ENCODE results near the gene ADGRD1.

ADGRD1 gene

DNA sequence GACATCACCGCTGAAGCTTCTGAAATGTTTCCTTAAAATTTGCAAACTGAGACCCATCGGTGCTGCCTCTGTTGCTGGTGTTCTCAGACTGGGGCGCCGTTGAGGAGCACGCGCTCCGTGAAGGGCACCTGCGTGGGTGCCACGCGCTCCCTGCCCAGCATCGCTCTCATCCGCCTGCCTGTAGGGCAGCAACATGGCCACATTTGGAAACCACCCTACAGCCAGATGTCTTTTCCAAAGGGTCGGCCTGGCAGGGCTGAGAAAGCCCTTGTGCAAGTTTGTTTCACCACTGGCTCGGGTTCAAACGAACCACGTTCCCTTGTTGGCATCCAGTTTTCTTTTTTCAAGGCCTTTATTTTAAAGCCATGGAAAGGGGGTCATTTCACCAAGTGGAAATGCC lies 13.9 kb downstream of the ADGRD1 start:
- DNase-seq, result no peak

DNA sequence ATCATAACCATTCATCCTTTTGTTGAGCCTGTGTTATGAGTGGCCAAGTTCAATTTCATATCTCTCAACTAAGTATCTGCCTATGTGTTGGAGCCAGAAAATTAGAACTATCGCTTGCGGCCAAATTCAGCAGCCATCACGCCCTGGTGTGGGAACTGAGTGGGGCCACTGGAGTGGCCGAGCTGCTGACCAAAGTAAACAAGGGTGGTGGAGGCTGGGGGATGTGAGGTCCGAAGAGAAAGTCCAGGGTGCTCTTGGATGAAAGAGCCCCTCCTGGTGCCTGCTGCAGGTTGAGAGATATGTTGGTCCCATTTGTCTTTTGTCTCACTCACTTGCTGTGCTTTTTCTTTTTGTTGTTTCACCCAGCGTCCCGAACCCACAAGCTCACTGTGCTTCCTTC lies 14.9 kb downstream of the ADGRD1 start:
- no peak for DNase-seq

DNA sequence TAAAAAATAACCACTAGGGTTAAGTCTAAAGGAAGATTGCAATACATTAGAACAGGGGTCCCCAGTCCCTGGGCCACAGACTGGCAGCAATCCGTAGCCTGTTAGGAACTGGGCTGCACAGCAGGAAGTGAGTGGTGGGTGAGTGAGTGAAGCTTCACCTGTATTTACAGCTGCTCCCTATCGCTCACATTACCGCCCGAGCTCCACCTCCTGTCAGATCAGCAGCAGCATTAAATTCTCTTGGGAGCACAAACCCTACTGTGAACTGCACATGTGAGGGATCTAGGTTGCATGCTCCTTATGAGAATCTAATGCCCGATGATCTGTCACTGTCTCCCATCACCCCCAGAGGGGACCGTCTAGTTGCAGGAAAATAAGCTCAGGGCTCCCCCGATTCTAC lies 15.5 kb downstream of the ADGRD1 start:
- DNase-seq, result no peak

DNA sequence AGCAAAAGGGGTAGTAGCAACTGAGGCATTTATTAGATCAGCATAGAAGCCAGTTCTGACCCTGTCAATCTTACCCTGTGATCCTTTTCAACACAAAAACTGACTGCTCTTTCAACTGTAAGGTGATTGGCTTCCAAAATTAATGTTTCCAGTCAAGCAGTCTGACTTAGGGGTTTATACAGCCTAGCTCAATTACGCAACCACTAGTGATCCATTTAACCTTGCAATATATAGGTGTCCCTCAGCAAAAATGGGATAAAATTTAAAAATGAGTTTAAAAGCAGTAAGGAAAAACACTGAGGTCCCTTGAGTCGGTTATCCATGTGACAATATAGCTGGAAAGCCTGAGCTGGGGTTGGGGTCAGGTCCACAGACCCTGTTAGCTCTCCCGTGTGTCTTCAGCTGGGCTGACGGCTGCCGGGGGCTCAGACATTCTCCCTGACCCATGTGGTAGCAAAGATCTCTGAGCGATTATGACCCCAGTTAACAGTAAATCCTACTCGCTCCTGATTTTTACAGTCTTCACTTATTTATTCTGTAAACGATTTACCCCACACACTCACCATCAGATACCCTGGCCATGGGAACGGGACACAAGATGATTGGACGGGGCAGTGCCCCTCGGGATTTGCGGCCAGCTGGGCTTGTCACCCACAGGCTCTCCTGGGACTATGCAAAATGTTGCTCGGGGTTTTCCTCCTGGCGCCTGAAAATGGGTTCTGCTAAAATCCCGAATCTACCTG lies 16.6 kb downstream of the ADGRD1 start:
- no peak for DNase-seq

DNA sequence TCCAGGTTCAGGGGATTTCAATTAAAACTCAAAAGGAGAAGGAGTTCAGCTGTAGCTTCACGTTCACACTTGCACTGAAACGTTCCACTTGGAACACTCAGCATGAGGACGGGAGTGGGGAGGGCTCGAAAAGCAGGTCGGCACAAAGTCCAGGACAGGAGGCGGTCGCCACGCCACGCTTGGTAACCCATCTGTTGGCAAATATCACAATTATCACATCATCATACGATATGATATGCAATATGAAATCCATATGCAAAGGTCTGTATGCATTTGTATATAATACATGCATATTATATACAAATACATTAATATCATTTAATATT lies 17.2 kb downstream of the ADGRD1 start:
- DNase-seq, result no peak

DNA sequence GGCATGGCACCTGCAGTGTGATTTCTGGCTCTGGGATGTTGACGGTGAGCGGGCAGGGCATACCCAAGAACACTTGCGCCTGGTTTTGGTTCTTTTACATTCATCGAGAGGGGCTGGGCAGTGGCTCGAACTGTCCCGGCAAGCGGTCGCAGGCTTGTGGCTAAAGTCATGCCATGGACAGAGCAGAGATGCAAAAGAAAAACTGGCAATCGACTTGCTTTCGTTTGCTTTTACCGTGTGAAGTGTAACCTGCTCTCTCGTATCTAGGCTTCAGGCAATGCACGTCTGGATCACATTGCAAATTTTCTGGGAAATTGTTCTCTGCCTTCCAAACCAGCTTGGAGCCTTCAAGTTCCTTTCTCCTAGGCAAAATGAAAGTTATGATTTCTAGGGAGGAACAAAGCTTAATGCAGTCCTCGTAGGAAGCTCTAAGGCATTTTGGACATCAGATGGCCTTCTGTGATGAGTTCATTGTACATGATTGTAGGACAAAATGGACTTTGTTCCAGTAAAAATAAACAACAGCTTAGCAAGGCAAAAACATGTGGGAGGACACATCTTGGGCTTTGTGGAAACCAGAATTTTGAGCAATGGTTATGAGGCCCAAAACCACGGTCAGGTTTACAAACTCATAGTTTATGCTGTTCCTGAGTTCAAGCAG lies 18.3 kb downstream of the ADGRD1 start:
- DNase-seq, result no peak

DNA sequence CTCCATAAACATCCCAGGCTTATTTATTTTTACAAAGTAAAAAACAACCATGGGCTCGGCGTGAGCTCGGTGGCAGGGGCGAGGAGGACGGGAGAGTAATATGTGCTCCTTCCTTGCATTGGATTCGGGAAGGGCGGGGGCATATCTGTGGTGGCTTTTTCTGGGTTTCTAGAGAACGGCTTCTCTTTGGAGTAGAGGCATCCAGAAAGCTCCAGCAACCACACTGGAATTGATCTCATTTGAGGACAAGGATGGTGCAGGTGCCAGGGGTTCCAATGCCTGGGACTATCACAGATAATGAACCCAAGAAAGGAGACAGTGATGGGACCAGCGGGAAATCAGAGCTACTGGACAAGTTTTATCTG lies 18.9 kb downstream of the ADGRD1 start:
- no peak for DNase-seq

DNA sequence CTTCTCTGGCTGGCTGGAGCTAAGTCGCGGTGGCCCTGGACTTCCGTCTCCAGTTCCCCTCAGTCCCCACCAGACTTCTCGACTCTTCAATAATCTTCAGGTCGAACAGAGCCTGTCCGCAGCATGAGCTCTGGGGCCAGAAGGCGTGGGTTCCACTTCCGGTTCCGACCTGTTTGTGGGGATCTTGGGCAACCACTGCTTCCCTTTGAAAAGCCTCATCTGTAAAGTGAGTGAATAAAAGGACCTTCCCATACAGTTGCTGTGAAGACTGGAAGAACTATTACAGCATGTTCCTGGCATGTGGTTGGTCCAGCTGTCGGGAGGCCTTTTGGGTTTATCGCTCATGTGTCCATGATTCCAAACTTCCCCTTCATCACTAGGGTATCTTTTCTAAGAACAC lies 19.4 kb downstream of the ADGRD1 start:
- no peak for DNase-seq

DNA sequence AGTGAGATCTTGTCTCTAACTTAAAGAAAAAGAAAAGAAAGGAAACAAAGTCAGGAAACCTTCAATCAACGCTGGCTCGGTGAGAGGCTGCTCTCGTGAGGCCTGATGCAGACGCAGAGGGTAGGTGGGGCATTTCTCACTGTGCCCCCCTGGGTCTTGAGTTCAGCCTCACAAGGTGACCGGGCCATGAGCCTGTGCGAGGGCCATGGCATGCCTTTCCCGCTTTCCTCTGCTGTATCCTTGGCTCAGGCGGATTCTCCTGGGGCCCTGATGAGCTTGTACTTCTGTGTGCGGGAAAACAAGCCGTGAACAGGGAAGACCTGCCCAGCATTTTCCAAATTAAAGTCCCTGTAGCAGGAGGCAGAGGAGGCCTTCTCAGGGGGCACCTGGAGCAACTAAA lies 20.2 kb downstream of the ADGRD1 start:
- DNase-seq, result no peak

DNA sequence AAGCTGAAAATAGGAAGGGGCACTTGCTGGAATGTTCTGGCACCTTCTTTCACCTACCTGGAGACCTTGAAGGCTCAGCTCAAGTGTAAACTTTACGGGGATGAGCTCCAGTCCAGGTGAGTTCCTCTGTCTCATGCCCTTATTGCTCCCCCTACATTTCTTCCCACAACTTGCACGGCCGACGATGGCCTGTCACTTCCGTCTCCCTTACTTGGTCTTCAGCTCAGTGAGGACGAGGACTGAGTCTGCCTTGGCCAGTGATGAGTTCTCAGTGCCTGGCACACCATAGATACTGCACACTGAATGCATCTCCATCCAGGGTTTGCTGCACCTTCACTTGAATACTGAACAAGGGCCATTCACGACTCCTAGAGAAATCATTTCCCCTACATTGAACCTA lies 21.4 kb downstream of the ADGRD1 start:
- no peak for DNase-seq

DNA sequence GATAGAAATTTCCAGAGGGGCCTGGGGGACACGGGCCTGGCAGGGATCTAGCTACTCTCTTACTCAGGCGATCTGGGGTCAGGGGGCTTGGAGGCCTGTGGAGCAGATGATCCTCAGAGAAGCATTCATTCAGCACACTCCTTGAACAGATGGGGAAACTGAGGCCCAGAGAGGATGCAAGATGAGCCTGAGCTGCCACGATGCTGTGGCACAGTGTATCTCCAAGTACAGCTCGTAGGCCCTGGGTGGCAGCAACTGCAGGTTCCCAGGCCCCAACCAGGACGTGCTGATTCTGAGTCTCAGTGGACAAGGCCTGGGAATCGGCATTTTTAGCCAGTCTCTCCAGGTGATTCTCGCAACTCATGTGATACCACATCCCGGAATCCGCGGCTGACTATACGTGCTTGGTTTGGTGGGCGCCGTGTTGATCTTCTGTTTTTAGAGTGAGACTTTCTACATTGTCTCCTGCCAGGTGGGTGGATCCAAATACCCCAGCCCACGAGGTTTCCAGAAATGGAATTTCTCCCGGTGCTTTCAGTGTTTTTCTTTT lies 22.5 kb downstream of the ADGRD1 start:
- no peak for DNase-seq

DNA sequence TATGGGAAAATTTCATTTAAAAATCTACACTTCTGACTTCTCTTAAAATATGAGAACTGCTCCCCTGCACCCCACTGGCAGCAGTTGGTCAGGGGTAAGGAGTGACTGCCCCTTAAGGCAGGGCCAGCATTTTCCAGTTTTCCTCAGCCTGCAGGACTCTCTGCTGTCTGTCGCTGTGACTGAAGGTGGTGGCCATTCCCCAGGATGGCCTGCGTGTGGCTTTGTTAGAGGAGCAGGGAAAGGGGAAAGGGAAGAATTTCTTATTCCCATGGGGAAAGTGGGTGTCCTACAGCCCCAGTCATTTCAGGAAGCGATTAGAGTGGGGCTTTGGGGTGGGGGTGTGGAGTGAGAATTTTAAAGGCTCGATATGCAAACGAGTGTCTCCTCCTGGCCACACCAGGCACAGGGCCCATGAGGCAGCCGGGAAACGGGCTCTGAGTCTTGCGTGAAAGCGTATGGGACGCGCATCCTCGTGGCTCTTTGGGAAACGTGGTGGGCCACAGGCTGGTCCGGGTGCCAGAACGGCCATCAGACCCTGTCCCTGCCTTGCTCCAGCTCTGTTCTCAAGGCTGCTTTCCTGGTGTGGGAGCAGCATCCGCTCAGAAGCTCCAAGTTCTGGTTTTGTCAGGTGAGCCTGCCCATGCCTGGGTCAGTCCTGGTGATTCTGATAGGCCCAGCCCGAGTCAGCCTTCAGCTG lies 23.5 kb downstream of the ADGRD1 start:
- DNase-seq, result no peak

DNA sequence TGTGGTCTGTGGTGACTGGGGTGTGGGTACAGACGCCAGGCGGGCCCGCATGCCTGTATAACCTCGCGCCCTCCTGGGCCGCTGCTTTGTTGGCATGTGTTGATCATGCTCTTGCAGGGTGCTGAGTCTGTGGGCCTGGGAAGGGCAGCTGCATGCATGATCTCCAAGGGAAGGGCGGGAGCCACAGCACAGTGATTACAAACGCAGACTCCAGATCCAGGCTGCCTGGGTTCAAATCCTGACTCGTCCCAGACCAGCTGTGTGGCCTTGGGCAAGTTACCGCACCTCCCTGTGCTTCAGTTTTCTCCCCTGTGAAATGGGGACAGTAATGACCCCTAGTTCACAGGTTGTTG lies 24.0 kb downstream of the ADGRD1 start:
- DNase-seq, result no peak

DNA sequence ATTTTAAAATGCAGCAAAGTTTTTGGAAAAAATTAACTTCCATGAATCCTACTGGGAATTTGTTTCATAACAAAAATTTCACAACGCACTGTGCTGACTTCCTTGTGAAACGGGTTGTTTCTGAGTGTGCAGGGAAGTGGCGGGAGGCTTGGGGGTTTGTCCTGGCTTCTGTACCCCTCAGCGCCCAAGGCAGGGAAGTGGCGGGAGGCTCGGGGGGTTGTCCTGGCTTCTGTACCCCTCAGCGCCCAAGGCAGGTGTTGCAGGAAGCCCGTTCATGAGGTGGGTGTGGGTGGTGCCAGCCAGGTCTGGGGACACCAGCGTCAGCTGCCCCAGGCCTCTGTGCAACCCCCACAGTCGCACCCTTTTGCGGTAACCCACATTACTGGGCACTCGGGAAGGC lies 25.1 kb downstream of the ADGRD1 start:
- DNase-seq, result no peak

DNA sequence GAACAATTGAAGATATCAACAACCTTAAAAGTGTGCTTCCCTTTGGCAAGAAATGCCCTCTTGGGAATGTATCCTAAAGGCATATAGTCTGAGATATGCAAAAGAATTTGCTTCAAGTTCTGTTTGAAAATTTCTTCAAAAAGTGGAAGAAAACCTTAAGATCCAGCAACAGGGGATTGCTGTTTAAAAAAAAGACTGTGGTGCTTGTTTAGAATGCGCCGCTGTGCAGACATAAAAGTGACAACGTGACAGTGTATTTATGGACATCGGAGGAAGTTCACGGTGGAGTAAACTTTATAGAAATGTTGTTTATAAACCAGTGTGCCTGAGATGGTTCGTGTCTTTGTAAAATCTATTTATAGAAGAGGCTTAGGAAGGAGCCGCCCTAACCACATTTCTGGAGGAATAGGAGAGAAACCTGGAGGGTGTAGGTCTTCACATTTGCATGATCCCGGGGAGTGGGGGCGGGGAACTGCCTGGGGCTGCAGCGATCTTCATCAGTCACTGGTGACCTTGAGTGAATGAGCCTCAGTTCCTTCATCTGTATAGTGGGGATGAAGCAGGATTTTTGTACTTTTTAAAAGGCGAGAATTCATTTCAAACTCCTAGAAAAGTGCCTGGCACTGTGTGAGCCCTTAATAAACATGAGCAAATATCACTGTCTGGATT lies 27.5 kb downstream of the ADGRD1 start:
- no peak for DNase-seq

DNA sequence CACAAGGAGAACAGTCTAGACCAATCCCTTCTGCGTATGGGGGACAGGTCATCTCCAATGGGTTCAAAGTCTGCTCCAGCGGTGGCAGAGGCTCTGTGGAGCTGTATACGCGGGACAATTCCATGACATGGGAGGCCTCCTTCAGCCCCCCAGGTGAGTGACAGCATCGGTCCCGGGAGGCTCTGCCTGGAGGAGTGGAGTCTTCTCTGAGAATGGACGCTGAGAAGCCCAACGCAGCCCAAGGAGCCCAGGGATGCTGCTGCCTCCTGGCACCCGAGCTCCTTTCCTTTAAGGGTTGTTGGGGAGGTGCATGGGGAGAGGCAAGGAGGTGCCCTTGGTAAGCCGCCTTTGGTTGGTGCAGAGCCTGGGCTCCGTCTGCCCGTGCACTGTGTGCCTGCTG lies 28.2 kb downstream of the ADGRD1 start:
- DNase-seq, result no peak

DNA sequence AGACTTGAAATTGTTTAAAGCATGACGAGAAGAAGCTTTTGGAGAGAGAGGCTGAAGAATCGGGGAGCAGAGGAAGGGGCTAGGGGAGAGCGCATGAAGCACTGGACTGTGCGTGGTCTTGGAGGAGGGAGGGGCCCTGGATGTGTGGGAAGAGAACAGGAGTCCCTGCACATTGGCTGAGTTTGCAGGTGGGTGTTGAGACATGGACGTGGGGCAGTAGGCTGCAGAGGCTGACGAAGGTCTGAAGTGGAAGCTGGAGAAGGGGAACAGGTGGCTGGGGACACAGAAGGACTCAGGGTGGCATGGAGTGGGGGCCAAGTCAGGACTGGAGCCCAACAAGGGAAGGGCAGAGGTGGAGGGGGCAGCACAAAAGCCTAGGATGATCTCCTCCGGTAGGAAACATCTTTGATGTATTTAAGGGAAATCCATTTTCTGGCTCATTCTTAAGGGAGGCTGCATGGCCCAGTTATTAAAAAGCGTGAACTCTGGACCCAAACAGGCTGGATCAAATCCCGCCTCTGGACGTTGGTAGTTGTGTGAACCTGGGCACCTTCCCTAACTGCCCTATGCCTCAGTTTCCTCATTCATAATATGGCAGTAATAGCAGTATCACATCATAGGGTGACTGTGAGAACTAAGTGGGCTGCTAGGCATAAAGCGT lies 29.0 kb downstream of the ADGRD1 start:
- DNase-seq, result no peak

DNA sequence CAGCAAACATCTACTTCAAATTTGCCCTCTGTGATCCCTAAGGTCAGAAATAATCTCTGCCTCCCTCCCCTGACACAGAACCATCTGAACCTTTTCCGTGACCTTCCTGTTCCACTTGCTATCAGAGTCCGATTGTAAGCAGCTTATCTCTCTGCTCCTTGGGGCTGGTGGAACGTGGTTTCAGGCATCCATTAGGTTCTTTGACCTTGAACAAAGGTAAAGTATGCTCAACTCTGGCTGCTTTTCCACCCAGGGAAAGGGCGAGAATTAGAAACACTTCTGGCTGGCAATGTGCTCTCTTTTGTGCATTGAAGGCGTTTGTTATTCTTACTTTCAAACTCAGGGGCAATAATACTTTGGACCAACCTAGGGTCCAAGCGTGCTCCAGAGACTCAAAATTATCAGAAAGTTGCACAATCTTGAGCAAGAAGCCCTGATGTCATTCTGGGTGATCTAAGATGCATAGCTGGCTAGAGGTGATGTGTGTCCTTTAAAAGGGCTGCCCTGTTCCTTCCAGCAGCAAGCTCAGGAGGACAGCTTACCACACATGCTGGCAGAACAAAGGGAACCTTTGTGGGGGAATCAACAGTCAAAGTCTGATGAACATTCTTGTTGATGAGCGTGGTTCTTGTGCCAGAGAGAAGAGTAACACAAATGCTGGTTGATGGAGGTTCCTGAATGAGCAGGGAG lies 29.8 kb downstream of the ADGRD1 start:
- DNase-seq, result no peak

DNA sequence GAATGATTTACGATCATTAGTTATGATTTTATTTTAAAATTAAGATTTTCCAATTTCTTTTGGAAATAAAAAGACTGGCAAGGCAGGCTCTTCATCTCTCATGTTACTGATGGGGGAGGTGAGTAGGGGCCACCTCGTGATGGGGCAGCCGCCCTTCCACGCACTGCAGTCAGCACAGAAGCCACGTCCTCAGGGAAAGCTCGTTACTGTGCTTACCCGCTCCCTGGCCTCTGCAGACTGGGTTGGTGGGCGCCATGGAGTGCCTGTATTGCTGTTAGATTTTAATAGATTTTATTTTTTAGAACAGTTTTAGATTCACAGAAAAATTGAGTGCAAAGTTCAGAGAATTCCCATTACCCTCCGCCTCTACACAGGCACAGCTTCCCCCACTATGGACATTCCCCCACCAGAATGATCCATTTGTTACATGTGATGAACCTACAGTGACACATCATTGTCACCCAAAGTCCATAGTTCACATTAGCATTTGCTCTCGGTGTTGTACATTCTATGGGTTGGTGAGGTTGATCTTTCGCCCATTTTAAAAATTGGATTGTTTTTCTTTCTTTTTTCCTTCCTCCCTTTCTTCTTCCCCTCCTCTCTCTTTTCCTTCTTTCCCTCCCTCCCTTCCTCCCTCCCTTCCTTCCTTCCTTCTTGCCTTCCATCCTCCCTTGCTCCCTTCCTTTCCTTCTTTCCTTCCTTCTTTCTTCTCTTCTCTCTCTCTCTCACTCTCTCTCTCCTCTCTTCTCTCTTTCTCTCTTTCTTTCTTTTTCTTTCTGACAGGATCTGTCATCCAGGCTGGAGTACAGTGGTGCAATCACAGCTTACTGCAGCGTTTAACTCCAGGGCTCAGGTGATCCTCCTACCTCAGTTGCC lies 30.7 kb downstream of the ADGRD1 start:
- DNase-seq, result no peak

DNA sequence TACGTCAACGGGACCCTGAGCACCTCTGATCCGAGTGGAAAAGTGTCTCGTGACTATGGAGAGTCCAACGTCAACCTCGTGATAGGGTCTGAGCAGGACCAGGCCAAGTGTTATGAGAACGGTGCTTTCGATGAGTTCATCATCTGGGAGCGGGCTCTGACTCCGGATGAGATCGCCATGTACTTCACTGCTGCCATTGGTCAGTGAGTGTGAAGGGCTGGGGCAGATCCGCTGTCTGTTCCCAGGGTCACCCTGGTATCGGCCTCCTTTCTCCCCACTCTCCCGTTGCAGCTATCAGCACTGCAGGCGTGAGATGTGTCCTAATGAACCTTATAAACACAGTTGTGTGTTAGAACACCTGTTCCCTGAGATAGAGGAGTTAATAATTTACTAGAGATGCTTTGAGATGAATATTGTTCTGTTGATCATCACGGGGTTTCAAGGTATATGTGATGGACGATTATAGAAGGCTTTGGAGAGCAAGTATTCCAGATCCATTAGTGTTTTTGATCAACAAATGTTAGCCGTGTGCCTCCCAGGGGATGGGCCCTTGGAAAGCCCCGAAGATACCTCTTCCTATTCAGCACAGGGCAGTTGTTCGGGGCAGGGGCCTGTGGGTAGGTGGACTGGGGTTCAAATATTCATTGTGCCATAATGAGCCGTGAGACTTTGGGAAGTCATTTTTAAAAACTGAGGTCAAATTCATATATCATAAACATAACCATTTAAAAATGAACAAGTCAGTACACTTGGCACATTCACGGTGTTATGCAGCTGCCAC lies 33.6 kb downstream of the ADGRD1 start:
- DNase-seq, result no peak

DNA sequence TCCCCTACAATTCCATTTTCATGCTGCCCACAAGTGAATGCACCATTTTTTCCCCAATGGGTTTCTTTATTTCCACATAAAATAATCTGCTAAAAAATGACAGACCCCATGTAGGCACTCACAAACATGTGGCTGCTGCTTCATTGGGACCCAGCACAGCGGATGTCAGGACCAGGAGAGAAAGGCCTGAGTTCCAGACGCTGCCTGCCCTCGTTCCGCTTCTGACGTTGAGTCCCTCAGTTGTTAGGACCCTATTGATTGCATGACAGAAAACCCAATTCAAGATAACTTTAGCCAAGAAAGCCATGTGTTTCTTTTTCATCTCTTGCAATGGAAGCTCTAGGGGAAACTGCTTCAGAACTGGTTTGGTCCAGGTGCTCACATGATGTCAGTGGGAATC lies 34.6 kb downstream of the ADGRD1 start:
- no peak for DNase-seq

Measured in stimulated activated CD4-positive, alpha-beta T cell treated with anti-CD3 and anti-CD28 coated beads, Interleukin-2, amount 100 ng/mL, for 48 hours (primary cell).